Heart right ventricle (tissue), 16 donors: ENCODE results near the gene HSD11B1L. TPM values are rescaled to one million over a fixed set of nuclear protein-coding genes. Genes with fewer than 3 reads are reported as not detected.

ENCODE experiments used
- ATAC-seq, 8 donors: fragments of 200-7000 bp; cut with Tn5 transposase; one replicate each; pipeline ENCODE4 v1.9.1; 2020; ENCODE audit warnings: mild to moderate bottlenecking in 8 of 8, moderate library complexity in 8 of 8, moderate number of reproducible peaks in 1 of 8
- DNase-seq, 2 donors: peaks; one replicate each; pipeline ENCODE4 v3.0.0-alpha.2; 2020
- H3K27ac ChIP-seq, 10 donors: fragments of 200-600 bp; sonication (generic) in 2 of 10; one replicate each; pipeline versions ENCODE4 v1.5.0 to v1.8.0; 2020 to 2022; ENCODE audit warnings: mild to moderate bottlenecking in 3 of 10
- H3K27me3 ChIP-seq, 7 donors: fragments of 200-600 bp; one replicate each; pipeline ENCODE4 v1.8.0; 2021 to 2022; ENCODE audit warnings: mild to moderate bottlenecking in 2 of 7
- H3K36me3 ChIP-seq, 9 donors: fragments of 200-600 bp; sonication (generic) in 1 of 9; one replicate each; pipeline versions ENCODE4 v1.5.0 to v1.8.0; 2020 to 2022; ENCODE audit warnings: mild to moderate bottlenecking in 2 of 9
- H3K4me1 ChIP-seq, 9 donors: fragments of 200-600 bp; sonication (generic) in 1 of 9; one replicate each; pipeline versions ENCODE4 v1.5.0 to v1.8.0; 2020 to 2022; ENCODE audit warnings: mild to moderate bottlenecking in 4 of 9
- H3K4me3 ChIP-seq, 10 donors: fragments of 200-600 bp; sonication (generic) in 2 of 10; one replicate each; pipeline versions ENCODE4 v1.5.0 to v1.8.0; 2020 to 2022; ENCODE audit warnings: mild to moderate bottlenecking in 7 of 10, moderate library complexity in 2 of 10
- H3K9me3 ChIP-seq, 11 donors: fragments of 200-600 bp in 10 of 11; sonication (generic) in 2 of 11; one replicate each; pipeline versions ENCODE4 v1.5.0 to v1.8.0; 2013 to 2022; ENCODE audit warnings: mild to moderate bottlenecking in 2 of 11, control low read depth in 1 of 11, moderate library complexity in 1 of 11
- WGBS, 2 donors: extraction: QIAGEN DNeasy Blood & Tissue Kit; methylation state at CpG; one replicate each; pipeline ENCODE4 v1.1.7; 2013; ENCODE audit warnings: inconsistent platforms in 1 of 2; 5-methylcytosine and 5-hydroxymethylcytosine counted together
- intact Hi-C, 10 donors: fragments of 100-400 bp; cut with DNase I; formaldehyde crosslinking; loops; one replicate each; pipeline versions ENCODE4 v1.11.1 to v1.14.2; 2022
- polyA plus RNA-seq, 2 donors: library from polyadenylated mRNA; stranded (reverse); fragments of 200-250 nt; gene quantifications; one replicate each; pipeline ENCODE4 v1.2.3, GENCODE V29; 2013
- total RNA-seq, 10 donors: library from RNA; stranded (reverse); fragmentation: NEBNext Ultra II Directional in 3 of 10; extraction: Animal tissue kit (Norgen Biotek cat#: 25700) in 3 of 10; gene quantifications; one replicate each; pipeline versions ENCODE4 v1.2.1 to v1.2.4, GENCODE V29; 2021 to 2023
- TF ChIP-seq, protein P1 (sequence below), 9 donors: fragments of 200-600 bp; sonication (generic) in 2 of 9; IDR thresholded peaks; one replicate each; pipeline versions ENCODE4 v1.5.0 to v1.8.0; 2021 to 2022; ENCODE audit warnings: antibody characterized with exemption in 9 of 9, mild to moderate bottlenecking in 5 of 9, moderate library complexity in 1 of 9
- donor health status: Arrhythmogenic right ventricular cardiomyopathy.
- donor health status: ischemic (EF 13 %, LVEDD 7.1; RV severe dilation, severe dysfunction).
- donor health status: healthy with polysubstance abuse.
- donor health status: DM: no; HTN: yes; CAD: no.
- donor health status: DM: no; HTN: no; CAD: no.
- donor health status: ischemic (EF 25% LVEDD 6.9; RV normal size, moderate dysfunction).
- donor health status: ischemic (EF 25% LVEDD 5.7; RV mildly dilated, moderate dysfunction).
- donor health status: healthy.
- donor health status: DM: yes; HTN: yes; CAD: no.
- donor health status: Ischemic cardiomyopathy.
- donor health status: ischemic (EF 35%, LVEDD 5.7; RV mildly dilated, moderate dysfunction).
- donor health status: nonischemic (EF 11% LVEDD 7.7; RV severe dilation, severe dysfunction).
- donor health status: DM: yes; HTN: yes; CAD: no.
- donor health status: PGD.
- donor health status: ischemic (EF 29% LVEDD 5.4; RV normal size, mild dysfunction).
- donor health status: nonischemic (EF 23%, LVEDD 6.1; RV moderate dilation, normal function).

Gene HSD11B1L
- total and polyA plus RNA-seq, 12 donors: 3.3 to 13.2 (median 4.3) TPM

- no peak for DNase-seq
- WGBS, 2 donors: 83 to 87% methylated on average over 2 of the region's 2 CpGs
- peaks cover 19 to 100% (median 92%) of the 10 kb centered on the region in 9 donors for H3K36me3 ChIP-seq
- no peaks in the 10 kb centered on the region for H3K9me3 ChIP-seq
- no peaks in the 10 kb centered on the region for H3K4me1 ChIP-seq
- no peak overlapping the region for H3K27ac ChIP-seq
- no peaks in the 10 kb centered on the region for H3K27me3 ChIP-seq
- intact Hi-C loops: no loop called here
- H3K4me3 ChIP-seq: no peak overlapping the region
- ATAC-seq: no peak
- TF ChIP-seq, protein P1, sequence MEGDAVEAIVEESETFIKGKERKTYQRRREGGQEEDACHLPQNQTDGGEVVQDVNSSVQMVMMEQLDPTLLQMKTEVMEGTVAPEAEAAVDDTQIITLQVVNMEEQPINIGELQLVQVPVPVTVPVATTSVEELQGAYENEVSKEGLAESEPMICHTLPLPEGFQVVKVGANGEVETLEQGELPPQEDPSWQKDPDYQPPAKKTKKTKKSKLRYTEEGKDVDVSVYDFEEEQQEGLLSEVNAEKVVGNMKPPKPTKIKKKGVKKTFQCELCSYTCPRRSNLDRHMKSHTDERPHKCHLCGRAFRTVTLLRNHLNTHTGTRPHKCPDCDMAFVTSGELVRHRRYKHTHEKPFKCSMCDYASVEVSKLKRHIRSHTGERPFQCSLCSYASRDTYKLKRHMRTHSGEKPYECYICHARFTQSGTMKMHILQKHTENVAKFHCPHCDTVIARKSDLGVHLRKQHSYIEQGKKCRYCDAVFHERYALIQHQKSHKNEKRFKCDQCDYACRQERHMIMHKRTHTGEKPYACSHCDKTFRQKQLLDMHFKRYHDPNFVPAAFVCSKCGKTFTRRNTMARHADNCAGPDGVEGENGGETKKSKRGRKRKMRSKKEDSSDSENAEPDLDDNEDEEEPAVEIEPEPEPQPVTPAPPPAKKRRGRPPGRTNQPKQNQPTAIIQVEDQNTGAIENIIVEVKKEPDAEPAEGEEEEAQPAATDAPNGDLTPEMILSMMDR (IDR thresholded peaks at IDR 0.05): no peak
These were observed 16.3 kb upstream of the HSD11B1L start for GRCh38 chr19:5664515-5664914.

DNA sequence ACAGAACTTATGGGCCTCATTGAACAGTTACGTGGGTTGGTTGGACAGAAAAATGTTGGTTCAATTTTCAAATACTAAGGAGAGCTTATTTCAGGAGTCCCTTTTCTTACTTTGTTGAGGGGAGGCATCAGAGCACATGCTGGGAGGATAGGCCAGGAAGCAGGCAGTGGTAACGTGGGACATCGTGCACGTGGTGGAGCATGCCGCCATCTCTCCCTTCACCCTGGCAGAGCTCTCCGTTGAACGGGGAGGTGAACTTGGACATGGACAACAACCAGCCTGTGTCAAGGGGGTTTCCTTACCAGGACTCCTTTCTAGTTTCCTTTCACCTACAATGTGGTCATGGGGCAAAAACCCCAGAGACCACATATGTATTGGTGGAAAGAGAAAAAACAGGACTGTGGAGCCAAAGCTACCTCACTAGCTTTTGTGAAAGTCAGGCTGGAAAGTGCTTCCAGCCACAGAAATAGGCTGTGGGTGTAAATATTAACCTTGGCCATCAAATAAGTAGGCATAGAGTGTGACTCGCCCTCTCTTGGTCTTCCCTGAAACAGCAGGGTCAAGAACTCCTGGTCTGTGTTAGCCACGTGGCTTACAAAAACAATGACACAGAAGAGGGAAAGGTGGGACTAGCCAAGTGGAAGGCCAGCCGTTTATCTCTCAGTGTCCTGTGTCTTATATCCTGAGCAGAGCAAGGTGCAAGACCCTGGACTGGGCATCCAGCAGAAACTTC lies 14.9 kb upstream of the HSD11B1L start:
- H3K4me3 ChIP-seq: no peak overlapping the region
- H3K27ac ChIP-seq: no peak overlapping the region
- TF ChIP-seq, protein P1 (IDR thresholded peaks at IDR 0.05): no peak
- ATAC-seq: no peak
- H3K4me1 ChIP-seq: no peaks in the 10 kb centered on the region
- H3K27me3 ChIP-seq: no peaks in the 10 kb centered on the region
- intact Hi-C loops: no loop called here
- WGBS, 2 donors: 71 to 86% methylated on average over 10 of the region's 10 CpGs
- no peaks in the 10 kb centered on the region for H3K9me3 ChIP-seq
- peaks cover 16 to 98% (median 90%) of the 10 kb centered on the region in 9 donors for H3K36me3 ChIP-seq
- no peak for DNase-seq

DNA sequence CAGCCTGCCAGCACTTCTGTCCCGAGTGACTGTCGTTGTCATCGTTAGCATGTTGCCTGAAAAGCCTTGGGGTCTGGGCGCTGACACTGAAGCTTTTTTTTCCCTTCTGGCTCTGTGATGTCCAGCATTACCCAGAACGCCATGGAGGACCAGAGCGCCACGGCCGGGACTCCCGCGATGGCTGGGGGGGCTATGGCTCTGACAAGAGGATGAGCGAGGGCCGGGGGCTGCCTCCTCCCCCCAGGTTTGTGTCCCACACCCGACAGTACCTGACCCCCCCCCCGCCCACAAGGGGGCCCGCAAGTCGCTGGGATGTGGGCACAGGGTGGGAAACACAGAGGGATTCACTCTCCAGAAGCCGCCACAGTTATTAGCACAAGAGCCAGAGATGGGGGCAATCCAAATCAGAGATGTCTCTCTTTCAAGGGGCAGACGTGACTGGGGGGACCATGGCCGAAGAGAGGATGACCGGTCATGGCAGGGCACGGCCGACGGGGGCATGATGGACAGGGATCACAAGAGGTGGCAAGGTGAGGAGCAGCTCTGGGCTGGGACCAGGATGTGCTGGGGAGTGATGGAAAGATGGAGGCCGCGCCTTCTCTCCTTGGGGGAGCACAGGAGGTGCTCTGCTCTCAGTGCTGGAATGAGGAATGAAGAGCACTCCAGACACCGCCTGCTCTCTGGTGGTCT lies 13.8 kb upstream of the HSD11B1L start:
- DNase-seq (no peak), ATAC-seq (peak in 4 of 8 donors; percentile 3 to 22 (median 13))
- Histone ChIP-seq H3K4me3 (no peak overlapping the region), H3K36me3 (peaks cover 14 to 98% (median 80%) of the 10 kb centered on the region in 9 donors), H3K4me1 (no peaks in the 10 kb centered on the region), H3K27ac (no peak overlapping the region), H3K9me3 (no peaks in the 10 kb centered on the region), H3K27me3 (no peaks in the 10 kb centered on the region)
- TF ChIP-seq, protein P1 (IDR thresholded peaks at IDR 0.05): no peak
- intact Hi-C loops: no loop called here
- 85 to 88% methylated on average over 26 of the region's 26 CpGs for WGBS, 2 donors

DNA sequence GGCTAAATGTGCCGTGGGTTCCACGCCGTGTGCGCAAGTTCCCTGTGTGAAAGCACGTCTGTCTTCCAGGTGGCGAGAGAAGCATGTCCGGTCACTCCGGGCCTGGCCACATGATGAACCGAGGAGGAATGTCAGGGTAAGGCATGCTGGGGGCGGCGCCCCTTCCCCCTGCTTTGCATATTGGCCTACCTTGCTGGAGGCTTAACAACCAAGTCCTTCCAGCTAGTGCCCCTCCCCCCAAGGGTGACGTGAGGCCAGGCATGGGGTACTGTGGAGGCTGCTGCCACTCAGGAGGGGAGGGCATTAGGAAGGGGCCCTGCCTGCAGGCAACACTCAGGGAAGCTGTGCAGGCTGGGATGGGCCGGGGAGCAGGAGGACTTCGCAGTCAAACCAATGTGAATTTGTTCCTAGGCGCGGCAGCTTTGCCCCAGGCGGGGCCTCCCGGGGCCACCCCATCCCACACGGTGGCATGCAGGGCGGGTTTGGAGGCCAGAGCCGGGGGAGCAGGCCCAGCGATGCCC lies 13.0 kb upstream of the HSD11B1L start:
- Histone ChIP-seq H3K4me1 (no peaks in the 10 kb centered on the region), H3K36me3 (peaks cover 14 to 92% (median 72%) of the 10 kb centered on the region in 9 donors), H3K9me3 (no peaks in the 10 kb centered on the region), H3K27ac (no peak overlapping the region), H3K27me3 (no peaks in the 10 kb centered on the region), H3K4me3 (no peak overlapping the region)
- ATAC-seq (peak in 4 of 8 donors; percentile 14 to 23 (median 14)), DNase-seq (no peak)
- intact Hi-C loops: no loop called here
- TF ChIP-seq, protein P1 (IDR thresholded peaks at IDR 0.05): no peak
- WGBS, 2 donors: 84 to 86% methylated on average over 22 of the region's 22 CpGs
